T-cell (primary cell): ENCODE data around the gene TF. TPM values are rescaled to one million over a fixed set of nuclear protein-coding genes. Genes with fewer than 3 reads are reported as not detected.
A peak's percentile ranks its signal among the peaks of the same experiment; 100 is the strongest.

Experiments used
- ATAC-seq, 4 experiments: fragments of 200-7000 bp in 3 of 4; fragments of 150-1000 bp in 1 of 4; cut with Tn5 transposase; replicated peaks in 1 of 4; 1 replicate in 3 of 4; 2 replicates in 1 of 4; pipeline ENCODE4 v1.10.0; 2021; ENCODE audit warnings: moderate library complexity in 3 of 4, mild to moderate bottlenecking in 2 of 4, moderate number of reproducible peaks in 1 of 4
- CTCF ChIA-PET, 2 donors: fragments of 300-600 bp; sonication (Branson Sonifier 250); formaldehyde crosslinking; loops; one replicate each; lab custom pipeline; 2022; ENCODE audit warnings: antibody characterized with exemption in 2 of 2; lab: Charles Lee
- POLR2A ChIA-PET, 2 donors: fragments of 300-600 bp; sonication (Branson Sonifier 250); formaldehyde crosslinking; loops; one replicate each; lab custom pipeline; 2022; ENCODE audit warnings: antibody characterized with exemption in 2 of 2; lab: Charles Lee
- DNase-seq, 35 experiments: peaks; one replicate each; pipeline versions ENCODE4 v3.0.0 to v3.0.0-alpha.2; 2013 to 2023
- H3K27ac ChIP-seq: one replicate; pipeline ENCODE4 v1.5.1; 2013; ENCODE audit warnings: low read length
- H3K27me3 ChIP-seq, 2 experiments: replicated peaks in 1 of 2; 1 replicate in 1 of 2; 2 replicates in 1 of 2; pipeline versions ENCODE4 v1.6.1 to v1.7.0; 2013; ENCODE audit warnings: low read length in 1 of 2, mixed read lengths in 1 of 2; ENCODE audit not compliant: control insufficient read depth in 2 of 2, insufficient read depth in 2 of 2; ENCODE audit errors: extremely low read depth in 1 of 2
- H3K36me3 ChIP-seq, 2 donors: 1 replicate in 1 of 2; 2 replicates in 1 of 2; pipeline versions ENCODE4 v1.6.1 to v1.7.0; 2013; ENCODE audit warnings: low read length in 1 of 2; ENCODE audit not compliant: control insufficient read depth in 2 of 2, insufficient read depth in 1 of 2; ENCODE audit errors: extremely low read depth in 1 of 2
- H3K4me1 ChIP-seq, 2 experiments: 1 replicate in 1 of 2; 2 replicates in 1 of 2; pipeline versions ENCODE4 v1.6.1 to v1.7.0; 2013; ENCODE audit warnings: low read length in 2 of 2, mixed read lengths in 1 of 2; ENCODE audit not compliant: insufficient read depth in 2 of 2, control insufficient read depth in 1 of 2; ENCODE audit errors: extremely low read depth in 1 of 2
- H3K4me3 ChIP-seq, 2 donors: 1 replicate in 1 of 2; 2 replicates in 1 of 2; pipeline versions ENCODE4 v1.5.1 to v1.7.0; 2013; ENCODE audit warnings: mild to moderate bottlenecking in 2 of 2, low read length in 1 of 2, moderate library complexity in 1 of 2; ENCODE audit not compliant: control insufficient read depth in 1 of 2; ENCODE audit errors: extremely low read depth in 1 of 2
- H3K9me3 ChIP-seq: 2 replicates; pipeline ENCODE4 v1.7.0; 2013
- H3K27ac Mint-ChIP-seq, 2 donors: one replicate each; pipeline ENCODE4 v1.8.0; 2020 to 2021; ENCODE audit warnings: mild to moderate bottlenecking in 2 of 2, mixed read lengths in 2 of 2
- H3K27me3 Mint-ChIP-seq, 2 donors: one replicate each; pipeline ENCODE4 v1.8.0; 2021 to 2022; ENCODE audit warnings: mixed read lengths in 2 of 2
- H3K36me3 Mint-ChIP-seq: one replicate; pipeline ENCODE4 v1.8.0; 2021; ENCODE audit warnings: mixed read lengths
- H3K4me1 Mint-ChIP-seq, 3 donors: one replicate each; pipeline ENCODE4 v1.8.0; 2020 to 2022; ENCODE audit warnings: mixed read lengths in 3 of 3, mild to moderate bottlenecking in 1 of 3
- H3K4me3 Mint-ChIP-seq, 3 donors: one replicate each; pipeline ENCODE4 v1.8.0; 2020 to 2022; ENCODE audit warnings: mild to moderate bottlenecking in 3 of 3, mixed read lengths in 3 of 3, moderate library complexity in 3 of 3
- H3K9me3 Mint-ChIP-seq, 3 donors: one replicate each; pipeline ENCODE4 v1.8.0; 2020 to 2022; ENCODE audit warnings: mixed read lengths in 3 of 3
- WGBS: methylation state at CpG from one replicate; pipeline ENCODE4 v1.1.5; 2013; ENCODE audit warnings: missing lambda C conversion rate; ENCODE audit not compliant: insufficient coverage; 5-methylcytosine and 5-hydroxymethylcytosine counted together
- total RNA-seq, 35 experiments: library from RNA in 6 of 35; stranded (reverse) in 6 of 35; fragments of 120-200 nt in 1 of 35; gene quantifications; one replicate each; pipeline versions ENCODE4 v1.2.1 to v1.2.4 and lab custom pipeline; 2013 to 2026

The TF gene
- total RNA-seq, 5 donors from 2014 or later (not counting 1 experiment from before 2014, with no cell fraction given) = 0.65 to 15.3 (median 9.8) TPM

DNA sequence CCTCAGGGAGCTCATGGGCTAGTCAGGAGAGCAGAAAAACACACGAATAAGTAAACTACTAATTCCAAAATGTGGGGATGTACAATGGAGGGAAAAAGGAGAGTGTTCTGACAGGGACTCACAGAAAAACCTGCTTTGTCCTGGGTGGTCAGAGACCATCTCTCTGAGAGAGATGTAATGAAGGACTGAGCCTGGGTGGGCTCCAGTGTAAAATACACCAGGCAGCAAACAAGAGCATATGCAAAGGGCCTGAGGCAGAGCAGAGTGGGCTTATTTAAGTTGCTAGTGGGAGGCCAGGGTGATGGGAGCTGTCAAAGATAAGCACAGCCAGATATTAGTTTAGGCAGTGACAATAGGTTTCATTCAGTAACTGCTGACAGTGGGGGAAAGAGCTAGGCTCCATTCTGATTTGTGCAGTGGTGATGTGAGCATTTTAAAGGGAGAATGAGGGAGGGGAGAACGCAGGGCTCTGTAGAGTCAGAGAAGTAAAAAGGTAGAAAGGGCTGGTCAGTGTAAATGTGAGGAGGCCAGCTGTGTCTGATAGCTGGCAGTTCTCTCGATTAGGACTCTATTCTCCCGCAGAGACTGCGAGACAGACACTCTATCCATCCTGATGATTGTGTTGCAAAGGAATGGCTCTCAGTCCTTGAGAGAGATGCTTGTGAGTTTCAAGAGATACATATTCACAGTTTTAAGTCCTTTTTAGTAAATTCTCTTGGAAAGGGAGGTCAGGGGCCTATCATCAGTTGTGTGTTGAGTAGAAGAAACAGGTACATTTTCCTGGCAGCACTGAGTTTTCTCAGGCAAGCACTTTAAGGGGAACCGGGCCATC lies 3.5 kb downstream of the TF start:
- Mint-ChIP-seq H3K27me3 (peaks cover 33 to 38% of the 10 kb centered on the region in 2 donors), H3K36me3 (no peaks in the 10 kb centered on the region), H3K4me3 (no peak overlapping the region), H3K27ac (no peak overlapping the region), H3K4me1 (peaks cover 0 to 2% (median 2%) of the 10 kb centered on the region in 3 donors), H3K9me3 (no peaks in the 10 kb centered on the region)
- H3K9me3 ChIP-seq = no peaks in the 10 kb centered on the region
- DNase-seq (no peak), ATAC-seq (no peak)
- no peak overlapping the region for H3K27ac ChIP-seq
- ChIA-PET POLR2A (interaction anchor here in 1 of 2 donors (0.6 kb wide), 1 partner anchor 14 kb away, joined by 5 read pairs; no protein-coding TSS in a partner anchor), CTCF (no interaction called here)
- WGBS = 72% methylated on average over 2 of the region's 6 CpGs
- peaks cover 0 to 6% of the 10 kb centered on the region in 2 experiments for H3K4me1 ChIP-seq
- H3K4me3 ChIP-seq = no peak overlapping the region
- H3K36me3 ChIP-seq = no peaks in the 10 kb centered on the region
- H3K27me3 ChIP-seq = peaks cover 4 to 33% of the 10 kb centered on the region in 2 experiments

DNA sequence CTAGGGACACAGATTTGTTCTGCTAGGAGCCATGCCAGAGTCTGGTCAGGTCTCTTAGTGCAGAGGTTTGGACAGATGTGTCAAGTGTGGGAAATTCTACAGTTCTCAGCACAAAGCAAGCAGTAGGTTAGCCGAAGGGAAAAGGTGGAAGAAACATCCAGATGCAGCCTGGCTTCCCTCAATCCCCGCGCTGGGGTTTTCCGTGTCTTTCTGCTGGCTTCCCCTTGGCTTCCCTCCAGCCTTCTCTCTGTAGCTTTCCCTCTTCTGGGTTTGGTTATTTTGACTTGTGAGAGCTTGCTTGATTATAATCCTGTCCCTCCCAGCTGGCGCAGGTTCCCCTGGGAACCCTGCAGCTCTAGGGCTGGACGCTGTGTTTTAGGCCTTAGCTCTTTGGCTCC lies 4.1 kb downstream of the TF start:
- H3K27ac Mint-ChIP-seq = no peak overlapping the region
- peaks cover 0 to 6% of the 10 kb centered on the region in 2 experiments for H3K4me1 ChIP-seq

GRCh38 chr3:133753107-133753778 lies 7.0 kb downstream of the TF start:
- no peak for ATAC-seq

More for the DNA sequence above, 4.1 kb downstream of the TF start:
- no peak overlapping the region for H3K4me3 Mint-ChIP-seq
- no peaks in the 10 kb centered on the region for H3K36me3 Mint-ChIP-seq
- no peaks in the 10 kb centered on the region for H3K9me3 ChIP-seq
- H3K9me3 Mint-ChIP-seq = no peaks in the 10 kb centered on the region
- peaks cover 0 to 2% (median 2%) of the 10 kb centered on the region in 3 donors for H3K4me1 Mint-ChIP-seq
- peaks cover 27 to 32% of the 10 kb centered on the region in 2 donors for H3K27me3 Mint-ChIP-seq
- 100% methylated on average over 2 of the region's 6 CpGs for WGBS
- DNase-seq (no peak), ATAC-seq (no peak)
- ChIA-PET POLR2A (no interaction called here), CTCF (no interaction called here)
- H3K27me3 ChIP-seq = peaks cover 4 to 33% of the 10 kb centered on the region in 2 experiments
- no peak overlapping the region for H3K4me3 ChIP-seq
- no peak overlapping the region for H3K27ac ChIP-seq
- no peaks in the 10 kb centered on the region for H3K36me3 ChIP-seq

GRCh38 chr3:133753779-133754164 lies 7.6 kb downstream of the TF start:
- 100% methylated on average over 1 of the region's 1 CpG for WGBS
- no peaks in the 10 kb centered on the region for H3K4me1 Mint-ChIP-seq

More at GRCh38 chr3:133753107-133753778, 7.0 kb downstream of the TF start:
- DNase-seq = no peak
- no peaks in the 10 kb centered on the region for H3K36me3 ChIP-seq
- CTCF ChIA-PET = no interaction called here
- Mint-ChIP-seq H3K9me3 (no peaks in the 10 kb centered on the region), H3K4me3 (no peak overlapping the region), H3K4me1 (no peaks in the 10 kb centered on the region), H3K27me3 (peaks cover 12 to 13% of the 10 kb centered on the region in 2 donors), H3K36me3 (no peaks in the 10 kb centered on the region), H3K27ac (no peak overlapping the region)
- no peak overlapping the region for H3K27ac ChIP-seq
- H3K4me3 ChIP-seq = no peak overlapping the region
- no peaks in the 10 kb centered on the region for H3K9me3 ChIP-seq
- POLR2A ChIA-PET = no interaction called here
- H3K27me3 ChIP-seq = peaks cover 0 to 14% of the 10 kb centered on the region in 2 experiments
- H3K4me1 ChIP-seq = no peaks in the 10 kb centered on the region
- WGBS = 94% methylated on average over 3 of the region's 13 CpGs

DNA sequence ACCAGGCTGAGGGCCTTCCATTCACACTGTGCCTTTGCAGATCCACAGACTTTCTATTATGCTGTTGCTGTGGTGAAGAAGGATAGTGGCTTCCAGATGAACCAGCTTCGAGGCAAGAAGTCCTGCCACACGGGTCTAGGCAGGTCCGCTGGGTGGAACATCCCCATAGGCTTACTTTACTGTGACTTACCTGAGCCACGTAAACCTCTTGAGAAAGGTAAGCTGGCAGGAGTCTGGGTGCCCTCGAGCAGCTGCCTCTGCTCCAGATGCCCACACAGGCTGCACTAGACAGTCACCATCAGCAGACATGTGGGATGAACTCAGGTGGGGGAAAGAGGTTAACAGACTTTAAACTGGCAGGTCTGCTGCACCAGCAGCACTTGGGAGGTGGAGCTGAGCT lies 8.3 kb downstream of the TF start:
- Mint-ChIP-seq H3K27ac (no peak overlapping the region), H3K9me3 (no peaks in the 10 kb centered on the region), H3K27me3 (peaks cover 13 to 14% of the 10 kb centered on the region in 2 donors), H3K36me3 (no peaks in the 10 kb centered on the region), H3K4me3 (no peak overlapping the region), H3K4me1 (no peaks in the 10 kb centered on the region)
- Histone ChIP-seq H3K4me3 (no peak overlapping the region), H3K27ac (no peak overlapping the region), H3K36me3 (no peaks in the 10 kb centered on the region), H3K27me3 (peaks cover 0 to 16% of the 10 kb centered on the region in 2 experiments), H3K4me1 (no peaks in the 10 kb centered on the region), H3K9me3 (no peaks in the 10 kb centered on the region)
- ATAC-seq = peak in 1 of 4 experiments; percentile 11
- WGBS = 74% methylated on average over 3 of the region's 5 CpGs
- no peak for DNase-seq
- ChIA-PET POLR2A (no interaction called here), CTCF (no interaction called here)

More at GRCh38 chr3:133753779-133754164, 7.6 kb downstream of the TF start:
- DNase-seq = no peak
- H3K27me3 Mint-ChIP-seq = peaks cover 13% of the 10 kb centered on the region in 2 donors
- Histone ChIP-seq H3K27ac (no peak overlapping the region), H3K36me3 (no peaks in the 10 kb centered on the region), H3K9me3 (no peaks in the 10 kb centered on the region), H3K4me1 (no peaks in the 10 kb centered on the region), H3K27me3 (peaks cover 0 to 13% of the 10 kb centered on the region in 2 experiments), H3K4me3 (no peak overlapping the region)
- CTCF ChIA-PET = no interaction called here
- no peak overlapping the region for H3K27ac Mint-ChIP-seq
- no peak overlapping the region for H3K4me3 Mint-ChIP-seq
- no peaks in the 10 kb centered on the region for H3K9me3 Mint-ChIP-seq
- ATAC-seq = no peak
- H3K36me3 Mint-ChIP-seq = no peaks in the 10 kb centered on the region
- POLR2A ChIA-PET = no interaction called here

DNA sequence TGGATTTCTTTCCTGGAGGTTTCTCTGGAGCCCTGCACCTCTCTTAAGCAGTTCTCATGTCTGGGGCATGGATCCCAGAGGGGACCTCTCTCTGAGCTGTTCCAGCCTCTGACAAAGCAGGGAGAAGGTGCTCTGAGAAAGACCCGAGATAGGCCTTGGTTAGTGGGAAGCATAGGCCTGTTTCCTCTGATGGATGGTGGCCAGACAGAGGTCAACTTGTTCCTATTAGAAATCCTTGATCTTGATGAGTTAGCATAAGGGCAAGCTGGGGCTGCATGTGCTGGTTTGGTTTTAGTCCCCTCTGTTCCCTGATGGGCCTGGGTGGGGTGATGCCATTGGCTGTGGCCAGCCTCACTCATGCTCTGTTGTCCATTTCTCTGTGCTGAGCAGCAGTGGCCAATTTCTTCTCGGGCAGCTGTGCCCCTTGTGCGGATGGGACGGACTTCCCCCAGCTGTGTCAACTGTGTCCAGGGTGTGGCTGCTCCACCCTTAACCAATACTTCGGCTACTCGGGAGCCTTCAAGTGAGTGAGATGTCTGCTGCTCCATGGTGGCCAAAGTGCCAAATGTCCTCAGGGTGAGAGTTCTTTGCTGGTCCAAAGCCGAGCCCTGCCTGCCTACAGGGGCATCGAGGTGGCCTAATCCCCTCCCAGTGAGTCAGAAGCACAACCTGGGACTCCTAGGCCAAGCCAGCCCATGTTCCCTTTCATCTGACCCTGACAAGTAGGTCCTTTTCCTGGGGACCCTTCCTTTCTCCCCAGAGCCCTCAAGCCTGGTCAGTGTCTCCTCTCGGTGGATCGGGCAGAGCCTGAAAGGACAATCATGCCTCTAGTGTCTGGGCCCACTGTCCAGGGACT lies 9.0 kb downstream of the TF start:
- H3K27me3 Mint-ChIP-seq = peaks cover 8 to 11% of the 10 kb centered on the region in 2 donors
- Histone ChIP-seq H3K9me3 (no peaks in the 10 kb centered on the region), H3K4me1 (no peaks in the 10 kb centered on the region), H3K27ac (no peak overlapping the region), H3K27me3 (peaks cover 0 to 16% of the 10 kb centered on the region in 2 experiments), H3K36me3 (no peaks in the 10 kb centered on the region), H3K4me3 (no peak overlapping the region)
- no peak overlapping the region for H3K27ac Mint-ChIP-seq
- DNase-seq (no peak), ATAC-seq (no peak)
- H3K9me3 Mint-ChIP-seq = no peaks in the 10 kb centered on the region
- H3K4me1 Mint-ChIP-seq = no peaks in the 10 kb centered on the region
- no peak overlapping the region for H3K4me3 Mint-ChIP-seq
- 72% methylated on average over 10 of the region's 10 CpGs for WGBS
- H3K36me3 Mint-ChIP-seq = no peaks in the 10 kb centered on the region
- CTCF ChIA-PET = no interaction called here
- POLR2A ChIA-PET = no interaction called here
